K562 (cell line): ENCODE results near the gene SHISA8. TPM values are rescaled to one million over a fixed set of nuclear protein-coding genes. Genes with fewer than 3 reads are reported as not detected.
A peak's percentile ranks its signal among the peaks of the same experiment; 100 is the strongest.

Source experiments
- ESRRA ChIP-seq: fragments of 450-650 bp; IDR thresholded peaks from 2 replicates; pipeline ENCODE4 v1.6.1; 2014; ENCODE audit warnings: low read depth, mild to moderate bottlenecking, moderate library complexity, borderline replicate concordance
- FOS ChIP-seq: IDR thresholded peaks from 3 replicates; pipeline ENCODE4 v1.6.1; 2011; ENCODE audit not compliant: insufficient read length; ENCODE audit errors: extremely low read depth
- HDAC2 ChIP-seq: fragments of 450-650 bp; IDR thresholded peaks from 2 replicates; pipeline ENCODE4 v1.6.1; 2016; ENCODE audit warnings: mild to moderate bottlenecking
- KDM1A ChIP-seq, 2 experiments: fragments of 450-650 bp; IDR thresholded peaks; 2 replicates each; pipeline ENCODE4 v1.6.1; 2016; ENCODE audit warnings: mild to moderate bottlenecking in 2 of 2
- MLLT1 ChIP-seq, 2 experiments: fragments of 450-650 bp; IDR thresholded peaks; 2 replicates each; pipeline ENCODE4 v1.6.1; 2016
- MXI1 ChIP-seq: IDR thresholded peaks from 2 replicates; pipeline ENCODE4 v1.6.1; 2011; ENCODE audit warnings: low read depth, mild to moderate bottlenecking, improper control_type of control experiment, low read length
- MYBL2 ChIP-seq, 2 experiments: fragments of 450-650 bp in 1 of 2; sonication (generic) in 1 of 2; formaldehyde crosslinking in 1 of 2; IDR thresholded peaks; 2 replicates each; pipeline versions ENCODE4 v1.6.1 to v1.8.1; 2017 to 2022; ENCODE audit warnings: borderline replicate concordance in 1 of 2, inconsistent platforms in 1 of 2, low read depth in 1 of 2, mild to moderate bottlenecking in 1 of 2, missing genetic modification reagents in 1 of 2, moderate library complexity in 1 of 2
- MYC ChIP-seq, 2 experiments: fragments of 250-450 bp in 1 of 2; sonication (Bioruptor Pico) in 1 of 2; IDR thresholded peaks; 2 replicates each; pipeline versions ENCODE4 v1.5.1 to v1.6.1; 2012 to 2021; ENCODE audit warnings: low read depth in 2 of 2, borderline replicate concordance in 1 of 2, improper control_type of control experiment in 1 of 2, low read length in 1 of 2, mild to moderate bottlenecking in 1 of 2, moderate library complexity in 1 of 2
- OTX1 ChIP-seq: fragments of 450-650 bp; formaldehyde crosslinking; IDR thresholded peaks from 2 replicates; pipeline ENCODE4 v1.4.0; 2022; ENCODE audit warnings: mild to moderate bottlenecking
- RBBP5 ChIP-seq: fragments of 200-600 bp; sonication (generic); IDR thresholded peaks from 2 replicates; pipeline ENCODE4 v1.6.1; 2012; ENCODE audit warnings: borderline replicate concordance, mild to moderate bottlenecking, low read length, control low read depth, inconsistent platforms; ENCODE audit not compliant: insufficient read depth, poor library complexity, severe bottlenecking
- TSC22D4 ChIP-seq: fragments of 450-650 bp; IDR thresholded peaks from 2 replicates; pipeline ENCODE4 v1.6.1; 2016; ENCODE audit warnings: missing genetic modification characterization, missing biosample characterization, control low read depth
- WHSC1 ChIP-seq: IDR thresholded peaks from one replicate; pipeline ENCODE4 v1.6.1; 2012; ENCODE audit warnings: low read length, control low read depth, inconsistent platforms
- ZC3H4 ChIP-seq: sonication (generic); formaldehyde crosslinking; IDR thresholded peaks from 2 replicates; pipeline ENCODE4 v1.9.0; 2021; ENCODE audit warnings: missing genetic modification reagents, borderline replicate concordance
- ZNF282 ChIP-seq: sonication (generic); formaldehyde crosslinking; IDR thresholded peaks from 2 replicates; pipeline ENCODE4 v1.8.1; 2023; ENCODE audit warnings: missing genetic modification reagents
- ZNF395 ChIP-seq: fragments of 200-800 bp; sonication (Bioruptor generic); IDR thresholded peaks from 2 replicates; pipeline ENCODE4 v1.6.1; 2017; ENCODE audit warnings: missing genetic modification characterization, missing compliant biosample characterization
- polyA plus RNA-seq, 8 experiments: library from polyadenylated mRNA; depleted of rRNA in 4 of 8; stranded (reverse) in 5 of 8; unstranded in 3 of 8; fragments of >200 nt; fragmentation: Nextera tagmentation in 2 of 8; fragmentation: Illumina TruSeq in 1 of 8; extraction: Ambion mirVana in 2 of 8; extraction: Trizol in 1 of 8; gene quantifications; 2 replicates each; pipeline versions ENCODE4 v1.2.1 to v1.2.3, GENCODE V29; 2011 to 2014; ENCODE audit warnings: inconsistent platforms in 1 of 8, missing spikeins in 1 of 8
- total RNA-seq, 7 experiments: library from RNA; depleted of rRNA in 6 of 7; stranded (reverse); fragments of >200 nt in 6 of 7; fragmentation: Illumina TruSeq in 2 of 7; extraction: Trizol in 2 of 7; gene quantifications; 2 replicates each; pipeline versions ENCODE4 v1.2.1 to v1.2.3, GENCODE V29; 2011 to 2021; ENCODE audit warnings: low replicate concordance in 1 of 7
- TF ChIP-seq, protein P1 (sequence below): fragments of 450-650 bp; IDR thresholded peaks from 2 replicates; pipeline ENCODE4 v1.6.1; 2014; ENCODE audit warnings: low read depth, mild to moderate bottlenecking, moderate library complexity, borderline replicate concordance
- TF ChIP-seq, protein P2 (sequence below): sonication (generic); formaldehyde crosslinking; IDR thresholded peaks from 2 replicates; pipeline ENCODE4 v1.8.0; 2022; ENCODE audit warnings: mild to moderate bottlenecking, missing genetic modification reagents, borderline replicate concordance
- TF ChIP-seq, protein P3 (sequence below): fragments of 250-450 bp; sonication (Bioruptor Pico); IDR thresholded peaks from 2 replicates; pipeline ENCODE4 v1.8.0; 2021; ENCODE audit warnings: borderline replicate concordance, mild to moderate bottlenecking, moderate library complexity; ENCODE audit not compliant: poor library complexity, severe bottlenecking

The SHISA8 gene
- total and polyA plus RNA-seq, 9 of the 15 experiments (the other 6 are each of a cell fraction or from before 2014, with no cell fraction given), result 0.07 to 3.3 (median 1.1) TPM; not detected in 4

DNA sequence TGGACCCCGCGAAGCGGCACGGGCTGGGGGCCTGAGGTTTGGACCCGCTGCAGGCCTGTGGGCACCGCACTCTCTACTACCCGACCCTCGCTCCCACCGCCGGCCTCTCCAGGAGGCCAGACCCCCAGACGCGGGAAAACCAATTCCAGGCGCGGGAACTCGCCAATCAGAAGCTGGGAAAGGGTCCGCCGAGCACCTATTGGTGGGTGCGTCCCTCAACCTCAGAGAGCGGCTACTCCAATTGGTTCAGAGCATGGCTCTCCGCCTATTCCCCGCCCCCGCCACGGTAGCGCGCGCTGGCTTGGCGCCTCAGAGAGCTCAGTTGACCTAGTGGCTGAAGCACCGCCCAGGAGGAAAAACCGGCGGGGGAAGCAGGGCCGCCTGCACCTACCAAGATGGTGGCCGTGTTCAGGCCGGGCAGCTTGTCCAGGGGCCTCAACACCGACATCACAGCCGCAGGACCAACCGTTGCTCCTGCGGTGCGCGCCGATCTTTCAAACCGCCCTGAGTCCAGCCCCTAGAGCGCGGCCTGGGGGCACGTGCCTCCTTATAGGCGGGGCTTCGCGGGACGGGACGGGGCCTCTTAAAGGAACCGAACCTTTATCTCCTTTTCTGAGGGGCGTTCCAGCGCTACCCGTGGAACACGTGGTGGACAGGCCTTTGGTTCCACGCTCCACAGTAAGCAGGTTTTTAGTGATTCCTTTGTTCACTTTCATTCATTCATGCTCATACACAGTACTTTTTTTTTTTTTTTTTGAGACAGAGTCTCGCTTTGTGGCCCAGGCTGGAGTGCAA is 32.0 kb upstream of the SHISA8 start, which contains the start of gene CENPM (continued):
- TF ChIP-seq, protein P1, sequence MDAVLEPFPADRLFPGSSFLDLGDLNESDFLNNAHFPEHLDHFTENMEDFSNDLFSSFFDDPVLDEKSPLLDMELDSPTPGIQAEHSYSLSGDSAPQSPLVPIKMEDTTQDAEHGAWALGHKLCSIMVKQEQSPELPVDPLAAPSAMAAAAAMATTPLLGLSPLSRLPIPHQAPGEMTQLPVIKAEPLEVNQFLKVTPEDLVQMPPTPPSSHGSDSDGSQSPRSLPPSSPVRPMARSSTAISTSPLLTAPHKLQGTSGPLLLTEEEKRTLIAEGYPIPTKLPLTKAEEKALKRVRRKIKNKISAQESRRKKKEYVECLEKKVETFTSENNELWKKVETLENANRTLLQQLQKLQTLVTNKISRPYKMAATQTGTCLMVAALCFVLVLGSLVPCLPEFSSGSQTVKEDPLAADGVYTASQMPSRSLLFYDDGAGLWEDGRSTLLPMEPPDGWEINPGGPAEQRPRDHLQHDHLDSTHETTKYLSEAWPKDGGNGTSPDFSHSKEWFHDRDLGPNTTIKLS, result peak; percentile 41; the same call in 1 of the 2 replicates
- TF ChIP-seq MYBL2 (IDR thresholded peaks at IDR 0.05; ENCODE audit: low read depth) (peak; percentile 93), MYBL2 (CRISPR knock-in tag; IDR thresholded peaks at IDR 0.05; ENCODE audit: borderline replicate concordance) (no peak), ZNF395 (CRISPR knock-in tag) (no peak), WHSC1 (no peak), KDM1A (IDR thresholded peaks at IDR 0.05) (no peak; a peak in 1 of 4 replicates), MYC (IDR thresholded peaks at IDR 0.05; ENCODE audit: low read depth, low read length) (peak; percentile 89), MYC (CRISPR knock-in tag; IDR thresholded peaks at IDR 0.05; ENCODE audit: borderline replicate concordance, low read depth) (0 out of 2 replicates have a peak, but pooled peaks have one; percentile 25), OTX1 (CRISPR knock-in tag) (no peak), FOS (peak; percentile 97), TSC22D4 (no peak), ZNF282 (CRISPR knock-in tag) (no peak), RBBP5 (peak; percentile 5), ZC3H4 (CRISPR knock-in tag) (no peak), ESRRA (no peak), MXI1 (peak; percentile 76), MLLT1 (IDR thresholded peaks at IDR 0.05) (peak in 1 of 2 experiments; percentile 42; a peak in 1 of 4 replicates), HDAC2 (peak; percentile 63)
- TF ChIP-seq, protein P2, sequence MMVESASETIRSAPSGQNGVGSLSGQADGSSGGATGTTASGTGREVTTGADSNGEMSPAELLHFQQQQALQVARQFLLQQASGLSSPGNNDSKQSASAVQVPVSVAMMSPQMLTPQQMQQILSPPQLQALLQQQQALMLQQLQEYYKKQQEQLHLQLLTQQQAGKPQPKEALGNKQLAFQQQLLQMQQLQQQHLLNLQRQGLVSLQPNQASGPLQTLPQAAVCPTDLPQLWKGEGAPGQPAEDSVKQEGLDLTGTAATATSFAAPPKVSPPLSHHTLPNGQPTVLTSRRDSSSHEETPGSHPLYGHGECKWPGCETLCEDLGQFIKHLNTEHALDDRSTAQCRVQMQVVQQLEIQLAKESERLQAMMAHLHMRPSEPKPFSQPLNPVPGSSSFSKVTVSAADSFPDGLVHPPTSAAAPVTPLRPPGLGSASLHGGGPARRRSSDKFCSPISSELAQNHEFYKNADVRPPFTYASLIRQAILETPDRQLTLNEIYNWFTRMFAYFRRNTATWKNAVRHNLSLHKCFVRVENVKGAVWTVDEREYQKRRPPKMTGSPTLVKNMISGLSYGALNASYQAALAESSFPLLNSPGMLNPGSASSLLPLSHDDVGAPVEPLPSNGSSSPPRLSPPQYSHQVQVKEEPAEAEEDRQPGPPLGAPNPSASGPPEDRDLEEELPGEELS (CRISPR knock-in tag), result 0 out of 2 replicates have a peak, but pooled peaks have one; percentile 61
- TF ChIP-seq, protein P3, sequence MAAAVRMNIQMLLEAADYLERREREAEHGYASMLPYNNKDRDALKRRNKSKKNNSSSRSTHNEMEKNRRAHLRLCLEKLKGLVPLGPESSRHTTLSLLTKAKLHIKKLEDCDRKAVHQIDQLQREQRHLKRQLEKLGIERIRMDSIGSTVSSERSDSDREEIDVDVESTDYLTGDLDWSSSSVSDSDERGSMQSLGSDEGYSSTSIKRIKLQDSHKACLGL (CRISPR knock-in tag), result no peak
